ENCODE measurements around the gene ELFN2. TPM values are rescaled to one million over a fixed set of nuclear protein-coding genes. Genes with fewer than 3 reads are reported as not detected.

The ELFN2 gene
- total RNA-seq, 1 donor from 2014 or later: 0.26 TPM

GRCh38 chr22:37365950-37366349 is 61.3 kb downstream of the ELFN2 start:
- no peak for TF ChIP-seq CTCF (IDR thresholded peaks at IDR 0.05; ENCODE audit: insufficient read depth, low read length, severe bottlenecking)
- DNase-seq (ENCODE audit: low read depth) (no peak), FAIRE-seq (no peak)
- H3K4me3 ChIP-seq (ENCODE audit: low read depth, low read length): no peak overlapping the region
- no peaks in the 10 kb centered on the region for H3K27me3 ChIP-seq (ENCODE audit: control insufficient read depth, insufficient read depth, low read length)
- H3K36me3 ChIP-seq (ENCODE audit: control insufficient read depth, insufficient read depth, low read length): no peaks in the 10 kb centered on the region

- H3K27me3 ChIP-seq (ENCODE audit: control insufficient read depth, insufficient read depth, low read length): no peaks in the 10 kb centered on the region
- FAIRE-seq: no peak
These were observed 63.9 kb downstream of the ELFN2 start for GRCh38 chr22:37363261-37363992.

GRCh38 chr22:37362621-37363020 is 64.7 kb downstream of the ELFN2 start:
- Histone ChIP-seq H3K4me3 (ENCODE audit: low read depth, low read length) (no peak overlapping the region), H3K27me3 (ENCODE audit: control insufficient read depth, insufficient read depth, low read length) (no peaks in the 10 kb centered on the region), H3K36me3 (ENCODE audit: control insufficient read depth, insufficient read depth, low read length) (no peaks in the 10 kb centered on the region)
- FAIRE-seq (peak; percentile 13), DNase-seq (ENCODE audit: low read depth) (no peak)
- no peak for TF ChIP-seq CTCF (IDR thresholded peaks at IDR 0.05; ENCODE audit: insufficient read depth, low read length, severe bottlenecking)

More at GRCh38 chr22:37363261-37363992, 63.9 kb downstream of the ELFN2 start:
- no peak for TF ChIP-seq CTCF (IDR thresholded peaks at IDR 0.05; ENCODE audit: insufficient read depth, low read length, severe bottlenecking)
- H3K36me3 ChIP-seq (ENCODE audit: control insufficient read depth, insufficient read depth, low read length): no peaks in the 10 kb centered on the region
- peak; percentile 10 for DNase-seq (ENCODE audit: low read depth)
- no peak overlapping the region for H3K4me3 ChIP-seq (ENCODE audit: low read depth, low read length)

GRCh38 chr22:37358917-37359316 is 68.4 kb downstream of the ELFN2 start:
- no peak overlapping the region for H3K4me3 ChIP-seq (ENCODE audit: low read depth, low read length)
- no peaks in the 10 kb centered on the region for H3K27me3 ChIP-seq (ENCODE audit: control insufficient read depth, insufficient read depth, low read length)
- no peak for TF ChIP-seq CTCF (IDR thresholded peaks at IDR 0.05; ENCODE audit: insufficient read depth, low read length, severe bottlenecking)
- DNase-seq (ENCODE audit: low read depth): peak; percentile 11
- no peaks in the 10 kb centered on the region for H3K36me3 ChIP-seq (ENCODE audit: control insufficient read depth, insufficient read depth, low read length)
- FAIRE-seq: no peak

- no peaks in the 10 kb centered on the region for H3K27me3 ChIP-seq (ENCODE audit: control insufficient read depth, insufficient read depth, low read length)
- H3K36me3 ChIP-seq (ENCODE audit: control insufficient read depth, insufficient read depth, low read length): no peaks in the 10 kb centered on the region
- DNase-seq (ENCODE audit: low read depth): no peak
- no peak for FAIRE-seq
- no peak for TF ChIP-seq CTCF (IDR thresholded peaks at IDR 0.05; ENCODE audit: insufficient read depth, low read length, severe bottlenecking)
- H3K4me3 ChIP-seq (ENCODE audit: low read depth, low read length): no peak overlapping the region
These were observed 68.9 kb downstream of the ELFN2 start for GRCh38 chr22:37358386-37358785.

Data from bronchial epithelial cell (primary cell).